Stimulated activated CD4-positive, alpha-beta T cell treated with anti-CD3 and anti-CD28 coated beads, Interleukin-4, amount 100 ng/mL, for 4 hours (primary cell): Measurements from ENCODE around the gene DYNLRB1.

Source experiments
- DNase-seq, 2 experiments: peaks; one replicate each; pipeline ENCODE4 v3.0.0-alpha.2; 2020

The DYNLRB1 gene

DNA sequence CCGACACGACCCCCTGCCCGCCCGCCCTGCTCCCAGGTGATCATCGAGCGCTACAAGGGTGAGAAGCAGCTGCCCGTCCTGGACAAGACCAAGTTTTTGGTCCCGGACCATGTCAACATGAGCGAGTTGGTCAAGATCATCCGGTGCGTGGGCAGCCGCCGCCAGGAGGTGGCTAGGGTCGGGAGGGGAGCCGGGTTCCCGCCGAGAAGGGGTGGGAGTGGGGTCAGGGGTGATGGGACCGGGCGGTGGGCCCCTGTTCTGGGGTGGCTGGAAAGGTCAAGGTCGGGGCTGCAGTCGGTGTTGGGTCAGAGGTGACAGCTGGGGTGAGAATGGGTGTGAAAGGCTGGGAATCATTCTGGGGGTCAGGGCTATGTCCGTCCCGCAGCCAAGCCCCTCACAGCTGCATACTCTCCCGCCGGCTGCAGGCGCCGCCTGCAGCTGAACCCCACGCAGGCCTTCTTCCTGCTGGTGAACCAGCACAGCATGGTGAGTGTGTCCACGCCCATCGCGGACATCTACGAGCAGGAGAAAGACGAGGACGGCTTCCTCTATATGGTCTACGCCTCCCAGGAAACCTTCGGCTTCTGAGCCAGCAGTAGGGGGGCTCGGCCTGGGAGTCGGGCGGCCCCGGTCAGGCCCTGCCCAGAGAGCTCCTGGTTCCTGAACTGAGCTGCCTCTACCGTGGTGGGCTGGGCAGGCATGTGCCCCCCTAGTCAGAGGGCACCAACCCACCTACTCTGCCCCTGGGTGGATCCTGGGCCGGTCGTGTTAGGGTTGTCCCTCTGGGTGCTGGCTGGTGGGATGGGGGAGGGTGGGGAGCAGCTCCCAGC lies 43.3 kb downstream of the DYNLRB1 start:
- DNase-seq: no peak

DNA sequence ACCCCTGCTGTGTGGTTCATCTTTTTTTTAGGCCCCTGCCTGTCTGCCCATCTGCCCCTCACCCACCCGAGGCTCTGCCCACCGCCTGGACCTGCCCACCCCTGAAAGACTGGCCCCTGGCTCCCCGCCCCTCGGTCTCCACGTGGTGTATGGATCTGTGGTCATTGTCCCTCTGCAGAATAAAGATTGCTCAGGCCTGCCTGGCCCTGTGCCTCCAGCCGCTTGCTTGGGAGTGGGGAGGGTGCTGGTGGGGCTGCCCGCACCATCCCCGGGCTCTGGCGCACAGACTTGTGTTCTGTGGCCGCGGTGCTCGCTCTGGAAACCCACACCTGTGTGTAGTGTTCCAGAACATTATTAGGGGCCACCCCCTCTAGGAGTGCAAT lies 43.9 kb downstream of the DYNLRB1 start:
- DNase-seq: no peak

DNA sequence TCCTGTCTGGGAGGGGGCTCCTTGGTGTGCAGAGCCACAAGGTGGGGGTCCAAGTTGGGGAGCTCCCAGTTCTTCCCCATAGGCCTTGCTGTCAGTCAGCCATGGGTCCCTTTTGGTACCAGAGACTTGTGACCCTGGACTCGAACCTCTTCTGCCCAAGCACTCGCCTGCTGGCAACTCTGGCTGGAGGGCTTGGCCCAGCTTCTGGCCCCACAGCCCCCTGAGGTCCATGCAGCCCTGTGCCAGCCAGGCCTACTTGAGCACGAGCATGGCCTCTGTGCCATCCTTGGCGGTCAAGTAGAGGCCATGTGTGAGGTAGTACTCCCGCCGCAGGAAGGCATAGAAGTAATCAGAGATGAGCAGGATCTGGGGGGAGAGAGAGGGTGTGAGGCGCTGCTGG lies 44.4 kb downstream of the DYNLRB1 start:
- no peak for DNase-seq

DNA sequence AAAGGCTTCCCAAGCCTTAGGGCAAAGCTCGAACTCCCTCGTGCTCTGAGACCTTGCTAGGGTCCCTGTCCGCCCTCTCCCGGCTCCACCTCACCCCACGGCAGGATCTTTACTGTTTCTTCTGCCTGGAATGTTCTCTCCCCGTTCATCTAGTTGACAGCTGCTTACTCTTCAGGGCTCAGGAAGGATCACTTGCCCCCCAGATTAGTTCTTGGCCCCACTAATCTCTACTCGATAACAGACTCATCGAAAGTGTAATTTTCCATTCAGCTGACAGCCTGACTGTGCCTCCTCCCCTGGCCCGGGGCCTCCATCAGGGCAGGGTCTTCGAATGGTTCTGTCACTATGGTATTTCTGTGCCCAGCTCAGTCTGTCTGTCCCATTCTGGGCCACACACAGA lies 45.4 kb downstream of the DYNLRB1 start:
- no peak for DNase-seq

DNA sequence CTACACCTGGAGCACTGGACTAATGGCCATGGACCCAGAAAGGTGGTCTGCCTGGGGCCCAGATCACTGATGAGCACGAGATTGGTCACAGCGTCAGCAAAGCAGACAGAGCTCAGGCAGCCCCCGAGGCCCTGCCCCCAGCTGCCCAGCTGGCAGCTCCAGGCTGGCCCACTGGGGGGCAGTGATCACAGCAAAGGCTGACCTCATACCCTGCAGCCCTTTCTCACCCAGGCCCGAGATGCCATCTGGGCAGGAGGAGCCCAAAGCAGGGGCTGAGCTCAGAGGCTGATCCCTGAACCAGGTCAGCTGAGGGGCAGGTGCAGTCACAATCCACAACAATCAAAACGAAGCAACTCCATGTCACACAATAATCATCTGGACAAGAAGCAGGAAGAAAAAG lies 46.4 kb downstream of the DYNLRB1 start:
- no peak for DNase-seq

DNA sequence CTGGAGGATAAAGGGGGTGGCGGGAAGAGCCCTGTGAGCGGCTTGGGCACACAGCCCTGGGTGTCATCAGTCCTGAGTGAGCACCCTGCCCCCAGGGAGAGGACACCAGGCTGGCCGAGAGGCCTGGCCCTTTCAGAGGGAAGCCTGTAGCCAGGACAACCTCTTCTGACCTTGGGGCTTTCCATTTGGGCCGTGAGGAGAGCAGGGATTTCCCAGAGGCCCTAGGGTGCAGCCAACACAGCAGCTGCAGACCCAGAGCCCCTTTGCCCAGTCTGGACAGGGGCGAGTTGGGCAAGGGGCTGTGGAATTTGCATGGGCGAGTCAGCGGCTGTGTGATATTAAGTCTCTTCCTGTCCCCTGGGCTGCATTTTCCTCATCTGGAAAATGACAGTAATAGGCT lies 48.6 kb downstream of the DYNLRB1 start:
- DNase-seq: no peak

DNA sequence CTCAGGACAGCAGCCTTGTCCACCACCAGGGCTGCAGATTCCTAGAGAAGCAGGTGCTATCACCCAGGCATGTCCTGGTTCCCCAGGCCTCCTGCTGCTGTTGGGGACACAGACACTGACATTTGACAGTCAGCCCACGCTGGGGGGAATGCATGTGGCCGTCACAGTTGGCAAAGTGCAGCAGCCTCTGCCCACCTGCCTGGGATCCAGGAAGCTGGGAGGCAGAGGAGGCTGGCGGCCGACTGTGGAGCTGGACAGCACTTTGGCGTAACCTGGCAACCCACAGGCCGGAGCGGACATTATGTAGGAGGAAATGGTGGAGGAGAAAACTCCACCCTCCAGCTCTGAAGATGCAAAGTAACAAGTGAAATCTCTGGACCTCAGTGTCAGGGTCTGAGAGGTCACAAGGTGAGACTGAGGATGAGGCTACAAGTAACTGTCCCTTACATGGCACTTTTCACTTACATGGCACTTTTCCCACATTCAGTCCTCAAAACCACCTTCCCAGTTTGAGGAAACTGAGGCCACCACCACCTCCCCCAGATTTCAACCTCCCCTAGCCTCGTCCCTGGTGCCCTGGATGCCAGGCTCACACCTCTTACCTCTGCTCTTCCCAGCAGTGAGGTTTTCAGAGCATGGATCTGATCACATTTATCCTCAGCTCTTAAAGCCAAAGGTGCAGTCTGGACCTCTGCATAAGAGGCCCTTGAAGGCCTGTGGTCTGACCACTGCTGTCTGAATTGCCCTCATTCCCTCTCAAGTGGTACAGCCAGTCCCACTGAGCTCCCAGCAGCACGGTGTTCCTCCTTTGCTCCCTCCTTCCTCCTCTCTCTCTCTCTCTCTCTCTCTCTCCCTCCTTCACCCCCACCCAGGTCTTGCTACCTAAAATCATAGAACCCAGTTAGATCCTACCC lies 51.0 kb downstream of the DYNLRB1 start:
- DNase-seq: no peak

DNA sequence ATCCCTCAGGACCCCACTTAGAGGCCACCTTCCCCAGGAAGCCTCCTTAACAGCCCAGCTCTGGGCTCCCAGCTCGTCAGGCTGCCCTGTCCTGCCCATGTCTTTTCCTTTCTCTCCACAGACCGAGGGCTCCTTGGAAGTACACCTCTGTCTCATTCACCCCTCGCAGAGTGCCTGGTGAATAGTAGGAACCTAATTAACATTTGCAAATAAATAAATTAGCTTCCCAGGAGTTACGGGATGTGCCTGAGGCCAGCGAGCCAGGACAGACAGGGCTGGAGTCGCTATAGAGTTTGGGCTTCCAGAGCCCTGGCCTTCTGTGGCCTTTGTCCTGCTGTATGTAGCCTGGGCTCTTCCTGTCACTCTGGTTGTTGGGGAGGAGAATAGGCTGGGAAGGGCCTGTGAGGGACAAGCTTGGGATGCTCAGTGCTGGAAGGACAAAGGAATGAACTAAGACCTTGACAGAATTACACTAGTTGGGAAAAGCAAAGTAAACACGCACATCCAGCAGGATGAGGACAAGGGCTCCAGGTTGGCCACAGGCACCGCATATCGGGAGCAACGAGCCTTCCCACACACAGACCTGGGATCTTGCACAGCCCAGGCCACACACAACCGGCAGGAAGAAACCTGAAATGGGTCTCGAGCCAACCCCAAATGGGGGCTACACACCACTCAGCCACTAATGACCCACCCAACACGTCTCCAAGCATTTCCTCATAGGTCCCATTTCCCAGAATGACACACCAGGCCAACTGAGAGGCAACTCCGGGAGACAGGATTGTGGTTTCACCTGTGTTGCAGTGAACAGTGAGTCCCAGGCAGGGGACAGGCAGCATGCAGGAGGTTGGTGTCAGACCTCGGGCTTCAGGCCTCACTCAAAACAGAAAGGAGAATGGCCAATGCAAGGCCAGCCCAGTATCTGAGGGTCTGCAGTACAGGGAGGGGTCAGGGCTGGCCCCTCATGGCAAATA lies 52.0 kb downstream of the DYNLRB1 start:
- no peak for DNase-seq

DNA sequence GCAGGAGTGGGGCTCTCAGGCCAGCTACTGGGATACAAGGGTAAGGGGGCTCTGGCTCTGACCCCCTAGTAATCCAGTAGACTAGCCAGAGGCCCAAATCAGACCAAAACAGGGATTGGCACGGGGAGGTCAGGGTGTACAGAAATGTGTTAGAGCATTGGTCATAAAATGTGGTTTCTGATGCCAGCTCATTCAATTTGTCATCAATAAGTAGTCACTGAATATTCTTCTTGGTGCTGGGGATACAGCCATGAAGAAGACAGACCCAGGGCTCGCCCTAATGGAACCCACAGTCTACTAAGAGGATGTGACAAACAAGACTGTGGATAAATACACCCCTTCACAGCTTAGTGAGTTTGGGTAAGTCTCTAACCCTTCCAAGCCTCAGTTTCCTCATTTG lies 53.4 kb downstream of the DYNLRB1 start:
- no peak for DNase-seq

DNA sequence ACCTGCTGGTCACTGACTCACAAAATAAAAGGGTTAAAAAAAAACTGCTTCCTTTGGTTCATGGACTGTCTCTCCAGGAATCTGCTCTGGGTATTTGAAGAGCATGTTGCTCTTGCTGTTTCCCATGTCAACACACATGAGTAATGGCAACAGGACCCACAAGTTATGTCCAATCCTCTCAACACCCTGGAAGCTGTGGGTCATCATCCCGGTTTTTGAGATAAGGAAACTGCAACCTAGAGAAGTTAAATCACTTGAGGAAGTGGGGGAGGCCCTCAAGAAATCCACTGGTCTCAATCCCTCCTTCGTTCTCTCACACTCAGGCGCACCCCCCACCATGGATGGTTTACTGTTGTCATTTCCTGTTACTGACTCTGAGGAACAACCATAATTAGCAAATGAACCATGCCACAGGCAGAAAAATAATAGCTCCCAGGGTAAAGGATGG lies 54.7 kb downstream of the DYNLRB1 start:
- no peak for DNase-seq

DNA sequence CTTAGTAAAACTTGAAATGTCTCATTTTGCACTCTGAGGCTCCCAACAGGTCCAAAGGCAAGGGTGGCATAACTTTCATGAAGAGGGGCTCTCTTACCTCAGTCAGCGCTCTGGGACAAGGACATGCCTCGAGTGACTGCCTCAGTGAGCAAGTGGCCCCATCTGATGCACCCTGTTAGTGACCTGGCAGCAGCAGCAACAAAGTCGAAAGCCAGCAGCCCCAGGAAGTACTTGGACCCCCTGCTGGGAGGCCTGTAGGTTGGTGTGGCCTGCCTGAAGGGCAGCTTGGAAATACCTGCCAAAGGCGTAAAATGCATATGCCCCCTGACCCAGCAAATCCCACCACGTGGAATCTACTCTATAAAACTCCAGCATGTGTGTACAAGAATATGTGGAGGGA lies 55.5 kb downstream of the DYNLRB1 start:
- DNase-seq: no peak

DNA sequence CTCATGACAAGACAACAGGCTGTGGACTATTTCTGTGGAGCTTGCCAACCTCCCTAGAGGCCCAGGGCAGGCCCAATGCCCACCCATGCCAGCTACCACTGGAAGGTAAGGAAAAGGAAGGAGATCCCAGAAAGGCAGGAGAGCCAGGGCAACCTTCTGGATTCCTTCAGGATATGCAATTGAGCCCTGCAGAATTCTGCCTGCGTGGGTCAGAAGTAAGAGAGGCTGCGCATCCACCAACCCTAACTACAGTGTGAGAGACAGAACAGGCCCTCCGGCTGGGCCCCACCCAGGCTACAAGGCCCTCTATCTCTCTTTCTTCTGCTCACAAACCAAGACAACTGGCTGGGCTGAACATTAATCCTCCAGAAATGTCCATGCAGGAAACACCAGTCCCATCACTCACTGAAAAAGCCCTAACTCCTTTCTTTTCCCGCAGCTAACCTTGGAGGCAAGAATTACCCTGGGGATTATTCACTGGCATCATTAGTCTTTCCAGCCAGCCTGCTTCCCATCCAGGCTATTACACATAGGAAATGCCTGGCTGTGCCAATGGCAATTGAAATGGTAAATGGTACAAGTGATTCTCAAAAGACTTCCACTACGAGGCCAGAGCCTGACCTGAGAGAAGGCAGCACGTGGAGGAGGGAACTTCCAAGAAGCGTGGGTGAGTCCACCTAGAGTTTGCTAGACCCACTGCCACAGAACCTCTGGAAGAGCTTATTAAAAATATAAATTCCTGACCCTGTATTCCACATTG lies 57.5 kb downstream of the DYNLRB1 start:
- DNase-seq: no peak

DNA sequence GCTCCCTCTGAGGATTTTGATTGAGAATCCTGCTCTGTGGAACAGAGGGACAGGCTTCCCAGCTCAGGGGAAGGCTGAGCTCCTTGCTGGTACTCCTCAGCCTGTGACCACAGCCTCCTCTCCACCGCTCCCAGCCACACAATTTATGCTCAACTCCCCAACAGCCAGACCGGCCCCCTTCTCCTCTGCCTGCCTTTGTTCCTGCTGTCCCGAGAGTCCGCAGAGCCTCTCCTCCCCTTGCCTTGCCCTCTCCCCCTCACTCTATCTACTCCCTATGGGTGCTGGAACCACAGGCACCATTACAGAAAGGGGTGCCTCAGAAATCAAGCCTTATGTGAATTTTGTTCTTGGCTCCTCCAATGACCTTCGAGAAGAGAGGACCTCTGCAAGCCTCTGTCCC lies 58.2 kb downstream of the DYNLRB1 start:
- DNase-seq: no peak

DNA sequence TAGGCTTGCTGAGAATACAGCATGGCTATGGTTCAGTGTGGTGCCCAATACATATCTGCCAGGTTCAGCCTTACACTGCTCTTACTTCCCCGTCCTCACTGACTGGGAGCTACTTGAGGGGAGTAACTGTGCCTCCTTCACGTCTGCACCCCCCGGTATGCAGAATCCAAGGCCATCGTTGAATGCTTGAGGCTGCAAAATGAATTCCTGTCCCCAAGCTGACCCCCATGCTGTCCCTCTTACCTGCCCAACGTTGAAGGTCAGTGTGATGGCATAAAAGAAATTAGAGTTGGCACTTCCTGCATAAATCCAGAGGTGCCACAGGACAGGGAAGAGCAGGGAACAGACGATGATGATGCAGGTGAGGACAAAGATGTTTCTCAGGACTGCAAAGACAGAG lies 58.6 kb downstream of the DYNLRB1 start:
- DNase-seq: no peak

DNA sequence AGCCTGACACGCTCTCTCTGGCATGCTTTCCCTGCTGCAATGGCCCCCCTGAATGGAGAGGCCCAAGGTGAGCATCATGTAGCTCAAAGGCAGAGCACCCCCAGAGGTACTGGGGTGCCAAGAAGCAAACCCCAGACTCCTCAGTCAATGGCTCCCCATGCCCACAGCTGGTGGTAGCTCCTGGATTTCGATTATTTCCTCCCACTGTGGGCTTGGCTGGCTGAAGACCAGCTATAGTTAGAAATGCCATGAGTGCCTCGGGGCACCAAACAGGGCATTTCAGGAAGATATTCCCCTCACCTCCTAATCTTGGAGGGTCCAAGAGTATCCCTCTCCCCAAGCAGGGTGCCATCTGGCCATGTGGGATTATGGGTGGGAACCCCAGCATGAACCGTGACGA lies 59.0 kb downstream of the DYNLRB1 start:
- no peak for DNase-seq

DNA sequence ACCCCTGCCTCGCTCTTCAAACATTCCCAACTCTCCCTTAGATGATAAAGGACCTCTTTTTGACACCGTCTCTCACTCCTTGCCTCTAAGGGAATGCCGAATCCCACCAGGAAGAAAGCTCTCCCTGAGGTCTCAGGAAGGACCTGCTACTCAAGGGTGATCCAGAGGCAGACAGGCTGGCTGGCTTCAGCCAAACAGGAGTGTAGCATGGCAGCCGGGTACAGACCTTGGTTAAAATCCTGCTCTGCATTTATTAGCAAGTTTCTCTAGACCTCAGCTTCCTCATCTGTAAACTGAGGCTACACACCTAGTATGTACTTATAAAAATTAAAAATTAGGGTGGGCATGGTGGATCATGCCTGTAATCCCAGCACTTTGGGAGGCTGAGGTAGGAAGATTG lies 59.5 kb downstream of the DYNLRB1 start:
- no peak for DNase-seq

DNA sequence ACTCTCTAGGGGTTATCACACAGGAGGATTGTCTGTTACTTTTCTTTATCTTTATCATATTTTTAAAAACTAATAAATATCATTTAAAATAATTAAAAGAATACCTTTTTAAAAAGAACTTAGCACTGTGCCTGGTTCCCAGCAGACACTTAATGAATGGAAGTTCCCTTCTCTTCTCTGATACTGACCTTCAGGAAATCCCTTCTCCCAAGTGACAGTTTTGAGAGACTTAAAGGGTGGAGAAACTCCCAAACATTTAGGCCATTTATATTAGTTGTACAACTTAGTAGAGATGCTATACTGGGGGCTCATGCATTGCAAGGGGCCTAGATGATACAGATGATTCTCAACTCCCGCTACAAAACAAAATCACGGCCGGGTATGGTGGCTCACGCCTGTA lies 60.8 kb downstream of the DYNLRB1 start:
- DNase-seq: no peak

DNA sequence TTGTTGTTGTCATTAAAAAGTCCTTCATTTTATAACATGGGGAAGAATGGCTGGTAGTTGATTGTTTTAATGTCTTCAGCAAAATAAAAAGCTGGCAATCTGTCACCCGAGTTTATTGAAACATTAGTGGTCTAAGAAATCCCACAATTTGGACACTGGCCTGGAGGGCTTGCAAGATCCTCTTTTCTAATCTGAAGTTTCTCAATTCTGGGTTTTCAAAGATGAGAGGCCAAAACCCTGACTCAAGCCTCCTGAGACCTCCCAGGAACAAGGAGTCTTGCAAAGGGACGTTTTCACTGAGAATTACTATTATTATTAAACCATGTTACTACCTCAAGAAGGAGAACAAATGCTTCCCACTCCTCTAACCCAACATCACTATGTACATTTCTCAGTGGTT lies 61.8 kb downstream of the DYNLRB1 start:
- DNase-seq: no peak

DNA sequence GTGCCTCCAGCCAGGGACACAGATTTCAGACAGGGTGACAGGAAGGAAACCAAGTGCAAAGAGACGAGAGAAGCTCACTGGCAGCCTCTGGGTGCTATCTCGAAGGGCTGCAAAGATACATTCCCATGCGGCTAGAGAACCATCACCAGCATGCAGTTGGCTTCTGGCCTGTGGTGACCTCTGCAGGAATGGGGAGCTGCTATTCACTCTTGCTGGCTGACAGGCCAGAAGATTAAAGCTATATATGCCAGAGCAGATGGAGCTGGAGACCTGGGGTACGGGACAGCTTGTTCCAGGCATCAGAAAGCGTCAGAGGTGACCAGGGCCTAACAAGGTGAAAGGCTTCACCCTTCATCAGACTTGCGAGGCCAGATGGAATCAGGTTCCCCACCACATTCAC lies 62.3 kb downstream of the DYNLRB1 start:
- no peak for DNase-seq

DNA sequence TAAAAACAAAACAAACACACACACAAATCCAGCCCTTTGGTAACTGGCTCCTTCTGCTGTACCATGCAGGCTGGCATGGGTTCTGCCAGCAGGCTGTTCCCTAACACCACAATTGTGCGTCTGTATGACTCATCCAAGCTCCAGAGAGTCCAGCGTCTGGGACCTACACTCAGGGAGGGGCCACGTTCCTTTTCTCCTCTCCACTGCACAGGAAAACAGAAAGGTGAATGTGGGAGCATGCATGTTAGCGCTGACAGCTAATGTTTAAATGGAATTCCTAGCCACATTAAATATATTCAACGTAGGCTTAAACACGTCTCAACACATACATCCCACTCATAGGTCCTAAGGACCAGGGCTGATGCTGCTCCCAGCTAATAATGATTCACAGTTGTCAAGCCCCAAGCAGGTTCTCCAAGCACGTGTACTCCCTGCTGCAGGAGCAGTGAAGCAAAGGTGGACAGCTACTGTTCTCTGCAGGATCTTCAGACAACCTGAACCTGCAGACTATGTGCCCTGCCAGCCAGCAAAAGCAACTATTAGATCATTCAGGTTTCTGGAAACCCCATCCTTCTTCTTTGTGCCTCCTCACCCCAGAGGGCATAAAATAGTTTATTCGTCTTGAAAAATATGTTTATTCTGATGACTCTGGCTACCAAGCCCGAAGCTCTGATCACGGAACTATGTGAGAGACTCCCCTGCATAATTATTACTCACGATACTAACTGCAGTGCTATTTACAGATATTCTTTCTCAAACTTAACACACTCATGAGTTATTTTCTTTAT lies 63.2 kb downstream of the DYNLRB1 start:
- no peak for DNase-seq
